H1 (cell line): ENCODE results near the gene ITPK1. TPM values are rescaled to one million over a fixed set of nuclear protein-coding genes. Genes with fewer than 3 reads are reported as not detected.

Source experiments
- CHD1 ChIP-seq: IDR thresholded peaks from 2 replicates; pipeline ENCODE4 v1.6.1; 2012; ENCODE audit warnings: low read depth, low read length, improper control_type of control experiment
- EP300 ChIP-seq, 2 experiments: IDR thresholded peaks; 1 replicate in 1 of 2; 2 replicates in 1 of 2; pipeline ENCODE4 v1.6.1; 2011 to 2012; ENCODE audit warnings: low read depth in 2 of 2, low read length in 2 of 2, mild to moderate bottlenecking in 2 of 2, borderline replicate concordance in 1 of 2, inconsistent platforms in 1 of 2, moderate library complexity in 1 of 2
- GABPA ChIP-seq: IDR thresholded peaks from 2 replicates; pipeline ENCODE4 v1.6.1; 2011; ENCODE audit warnings: mild to moderate bottlenecking, low read length, moderate library complexity, borderline replicate concordance; ENCODE audit not compliant: insufficient read depth
- KDM4A ChIP-seq: IDR thresholded peaks from one replicate; pipeline ENCODE4 v1.7.1; 2012; ENCODE audit warnings: low read depth, mild to moderate bottlenecking, moderate library complexity, low read length, inconsistent platforms; ENCODE audit not compliant: severe bottlenecking
- SAP30 ChIP-seq: fragments of 300-600 bp; sonication (generic); IDR thresholded peaks from 2 replicates; pipeline ENCODE4 v1.7.1; 2012; ENCODE audit warnings: low read length, moderate library complexity, mild to moderate bottlenecking, inconsistent platforms; ENCODE audit not compliant: insufficient read depth, insufficient replicate concordance
- SP2 ChIP-seq: IDR thresholded peaks from 2 replicates; pipeline ENCODE4 v1.6.1; 2012; ENCODE audit warnings: mild to moderate bottlenecking, low read length, inconsistent platforms
- polyA plus RNA-seq, 7 experiments: library from polyadenylated mRNA; depleted of rRNA in 3 of 7; stranded (reverse) in 5 of 7; unstranded in 2 of 7; fragments of >200 nt in 5 of 7; fragments of 200-250 nt in 2 of 7; gene quantifications; 1 replicate in 5 of 7; 2 replicates in 1 of 7; 4 replicates in 1 of 7; pipeline versions ENCODE4 v1.2.1 to v1.2.3, GENCODE V29; 2011 to 2013; ENCODE audit warnings: missing spikeins in 2 of 7, mixed read lengths in 2 of 7
- total RNA-seq: library from RNA; stranded (reverse); fragmentation: NEBNext Ultra II Directional; extraction: Animal tissue kit (Norgen Biotek cat#: 25700); gene quantifications from 2 replicates; pipeline ENCODE4 v1.2.1, GENCODE V29; 2021

The ITPK1 gene
- total and polyA plus RNA-seq, 2 of the 8 experiments (the other 6 are each of a cell fraction or from before 2014, with no cell fraction given) = 108 to 143 TPM

GRCh38 chr14:92892589-92892988 is 223.1 kb downstream of the ITPK1 start (continued):
- no peak for TF ChIP-seq EP300 (IDR thresholded peaks at IDR 0.05; ENCODE audit: borderline replicate concordance in 1 of 2, low read depth in 2 of 2, low read length in 2 of 2)
- TF ChIP-seq SP2 = no peak
- no peak for TF ChIP-seq SAP30
- no peak for TF ChIP-seq CHD1
- no peak for TF ChIP-seq KDM4A
- TF ChIP-seq GABPA = no peak
